SK-N-MC (cell line): ENCODE data around the gene APBA2.

Experiments used
- DNase-seq: peaks from one replicate; pipeline ENCODE4 v3.0.0-alpha.2; 2011; ENCODE audit warnings: low read depth, low spot score
- H3K27ac ChIP-seq: fragments of 200-600 bp; sonication (generic); 2 replicates; pipeline ENCODE4 v1.5.1; 2016; ENCODE audit warnings: mixed run types
- H3K36me3 ChIP-seq: fragments of 200-600 bp; sonication (generic); 2 replicates; pipeline ENCODE4 v1.6.1; 2017; ENCODE audit warnings: antibody characterized with exemption, low read length, mixed read lengths; ENCODE audit not compliant: insufficient read depth
- H3K4me3 ChIP-seq: fragments of 200-600 bp; sonication (generic); 2 replicates; pipeline ENCODE4 v1.5.1; 2016
- H3K9ac ChIP-seq: fragments of 200-600 bp; sonication (generic); 2 replicates; pipeline ENCODE4 v1.8.0; 2017; ENCODE audit warnings: mixed run types, mixed read lengths; ENCODE audit not compliant: insufficient read length
- H3K9me3 ChIP-seq: fragments of 200-600 bp; sonication (generic); 2 replicates; pipeline ENCODE4 v1.6.1; 2017; ENCODE audit warnings: low read depth, mild to moderate bottlenecking, antibody characterized with exemption, low read length, moderate library complexity, mixed read lengths
- EZH2 ChIP-seq: fragments of 200-600 bp; sonication (generic); IDR thresholded peaks from one replicate; pipeline ENCODE4 v1.6.1; 2017; ENCODE audit warnings: antibody characterized with exemption
- FOXP2 ChIP-seq: optimal IDR thresholded peaks from 2 replicates; pipeline ENCODE3; 2011; ENCODE audit warnings: mild to moderate bottlenecking, moderate library complexity; ENCODE audit not compliant: insufficient read depth; ENCODE audit errors: extremely low read length, control extremely low read depth
- POLR2AphosphoS5 ChIP-seq: IDR thresholded peaks from 2 replicates; pipeline ENCODE4 v1.6.1; 2012; ENCODE audit warnings: mild to moderate bottlenecking, low read depth, low read length, borderline replicate concordance

Gene APBA2

GRCh38 chr15:28983432-28984311 lies 97.9 kb downstream of the APBA2 start:
- H3K27ac ChIP-seq = no peak overlapping the region
- H3K9ac ChIP-seq = no peak overlapping the region
- TF ChIP-seq FOXP2 (no peak), POLR2AphosphoS5 (no peak), EZH2 (no peak)
- DNase-seq = no peak
- H3K9me3 ChIP-seq = no peaks in the 10 kb centered on the region
- H3K36me3 ChIP-seq = no peaks in the 10 kb centered on the region
- no peak overlapping the region for H3K4me3 ChIP-seq

- TF ChIP-seq FOXP2 (no peak), EZH2 (no peak), POLR2AphosphoS5 (no peak)
- Histone ChIP-seq H3K27ac (no peak overlapping the region), H3K9me3 (no peaks in the 10 kb centered on the region), H3K9ac (no peak overlapping the region), H3K36me3 (no peaks in the 10 kb centered on the region), H3K4me3 (no peak overlapping the region)
- no peak for DNase-seq
Observed at GRCh38 chr15:28984421-28985315, 98.9 kb downstream of the APBA2 start.

- no peak overlapping the region for H3K9ac ChIP-seq
- H3K4me3 ChIP-seq = no peak overlapping the region
- TF ChIP-seq POLR2AphosphoS5 = no peak
- no peak for TF ChIP-seq EZH2
- no peak for TF ChIP-seq FOXP2
- no peak for DNase-seq
- H3K9me3 ChIP-seq = no peaks in the 10 kb centered on the region
- H3K27ac ChIP-seq = no peak overlapping the region
- no peaks in the 10 kb centered on the region for H3K36me3 ChIP-seq
Observed at GRCh38 chr15:28985316-28985645, 99.5 kb downstream of the APBA2 start.

GRCh38 chr15:28985691-28986090 lies 99.9 kb downstream of the APBA2 start:
- Histone ChIP-seq H3K27ac (no peak overlapping the region), H3K4me3 (no peak overlapping the region), H3K9ac (no peak overlapping the region), H3K9me3 (no peaks in the 10 kb centered on the region), H3K36me3 (no peaks in the 10 kb centered on the region)
- TF ChIP-seq FOXP2 = no peak
- no peak for TF ChIP-seq EZH2
- TF ChIP-seq POLR2AphosphoS5 = no peak
- DNase-seq = no peak

GRCh38 chr15:28986108-28986507 lies 100.3 kb downstream of the APBA2 start:
- no peak for DNase-seq
- no peak overlapping the region for H3K27ac ChIP-seq
- no peaks in the 10 kb centered on the region for H3K9me3 ChIP-seq
- no peaks in the 10 kb centered on the region for H3K36me3 ChIP-seq
- H3K9ac ChIP-seq = no peak overlapping the region
- no peak overlapping the region for H3K4me3 ChIP-seq
- TF ChIP-seq FOXP2 = no peak
- no peak for TF ChIP-seq EZH2
- no peak for TF ChIP-seq POLR2AphosphoS5

GRCh38 chr15:28986726-28987125 lies 101.0 kb downstream of the APBA2 start:
- no peak for DNase-seq
- no peaks in the 10 kb centered on the region for H3K36me3 ChIP-seq
- TF ChIP-seq FOXP2 (no peak), EZH2 (no peak), POLR2AphosphoS5 (no peak)
- H3K9me3 ChIP-seq = no peaks in the 10 kb centered on the region
- H3K27ac ChIP-seq = no peak overlapping the region
- H3K4me3 ChIP-seq = no peak overlapping the region
- no peak overlapping the region for H3K9ac ChIP-seq

GRCh38 chr15:28987337-28987736 lies 101.6 kb downstream of the APBA2 start:
- Histone ChIP-seq H3K9ac (no peak overlapping the region), H3K9me3 (no peaks in the 10 kb centered on the region), H3K4me3 (no peak overlapping the region), H3K27ac (no peak overlapping the region), H3K36me3 (no peaks in the 10 kb centered on the region)
- TF ChIP-seq POLR2AphosphoS5 (no peak), EZH2 (no peak), FOXP2 (no peak)
- DNase-seq = no peak

GRCh38 chr15:28989239-28989830 lies 103.6 kb downstream of the APBA2 start:
- DNase-seq = no peak
- Histone ChIP-seq H3K9ac (no peak overlapping the region), H3K4me3 (no peak overlapping the region), H3K27ac (no peak overlapping the region), H3K9me3 (no peaks in the 10 kb centered on the region), H3K36me3 (no peaks in the 10 kb centered on the region)
- TF ChIP-seq EZH2 (no peak), POLR2AphosphoS5 (no peak), FOXP2 (no peak)
